GM20431 (cell line): ENCODE results near the gene AP2M1.
"Not testable (repeated sequence)": the region's sequence is repeated elsewhere in the genome, so short reads cannot be mapped to it uniquely, and the experiment has no call there.

ENCODE experiments used
- in situ Hi-C: fragments of 300-500 bp; cut with MseI, MboI; formaldehyde crosslinking; loops from one replicate; pipeline ENCODE4 v1.15.0; 2020; ENCODE audit warnings: low sequenced_read_pairs; ENCODE audit not compliant: unreplicated experiment

The AP2M1 gene

DNA sequence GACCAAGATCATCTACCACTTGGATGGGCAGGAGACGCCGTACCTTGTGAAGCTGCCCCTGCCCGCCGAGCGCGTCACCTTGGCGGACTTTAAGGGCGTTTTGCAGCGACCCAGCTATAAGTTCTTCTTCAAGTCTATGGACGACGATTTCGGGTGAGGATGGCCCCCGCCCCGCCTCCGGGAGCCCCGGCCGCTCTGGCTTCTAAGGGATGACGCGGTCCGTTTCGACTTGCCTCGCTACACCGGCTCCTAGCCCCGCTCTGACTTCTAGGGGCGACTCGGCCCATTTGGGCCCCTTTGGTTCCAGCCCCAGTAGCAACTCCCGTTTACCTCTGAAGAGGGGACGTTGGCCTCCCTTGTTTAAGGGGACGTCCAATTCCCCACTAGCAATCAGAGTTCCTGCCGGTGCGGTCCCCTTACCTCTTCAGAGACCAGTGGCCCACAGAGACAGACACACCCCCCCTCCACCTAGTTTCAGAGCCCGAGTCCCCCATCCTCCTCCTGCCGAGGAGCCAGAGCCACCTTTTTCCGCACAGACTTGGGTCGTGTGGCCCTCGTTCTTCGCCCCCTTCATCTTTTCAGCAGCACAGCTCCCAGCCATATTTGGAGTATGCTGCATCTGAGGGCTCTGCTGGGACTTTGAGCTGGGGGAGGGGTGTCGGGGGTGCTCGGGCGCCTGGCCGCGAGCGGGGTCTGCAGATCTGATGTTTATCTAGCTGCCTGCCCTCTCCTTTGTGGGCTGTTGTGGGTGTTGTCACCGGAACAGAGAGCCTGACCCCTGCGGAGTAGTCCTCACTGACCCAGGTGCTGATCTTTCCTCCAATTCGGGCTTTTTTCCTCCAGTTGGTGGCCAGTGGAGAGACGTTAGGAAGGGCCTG, 18.8 kb upstream of the AP2M1 start:
- in situ Hi-C loops: no loop called here

DNA sequence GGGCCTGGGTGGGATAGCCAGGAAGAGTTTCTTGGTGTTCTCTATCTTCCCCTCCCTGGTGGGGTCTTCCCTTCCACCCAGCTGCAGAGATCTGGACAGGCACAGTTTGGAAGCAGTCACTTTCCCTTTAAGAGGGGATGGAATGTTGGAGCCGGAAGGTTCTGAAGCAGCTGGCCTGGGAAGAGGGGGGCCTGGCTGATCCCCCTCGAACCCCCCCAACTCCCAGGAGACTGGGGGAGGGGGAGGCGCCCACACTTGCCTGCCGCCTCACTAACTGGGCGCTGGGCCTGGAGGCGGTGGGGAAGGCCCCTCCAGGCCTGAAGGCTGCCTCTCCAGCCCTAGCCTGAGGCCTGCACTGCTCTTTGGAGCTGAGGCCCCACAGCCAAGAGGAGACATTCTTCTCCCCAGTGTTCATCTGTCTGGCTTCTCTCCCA, 18.1 kb upstream of the AP2M1 start:
- in situ Hi-C loops: no loop called here

DNA sequence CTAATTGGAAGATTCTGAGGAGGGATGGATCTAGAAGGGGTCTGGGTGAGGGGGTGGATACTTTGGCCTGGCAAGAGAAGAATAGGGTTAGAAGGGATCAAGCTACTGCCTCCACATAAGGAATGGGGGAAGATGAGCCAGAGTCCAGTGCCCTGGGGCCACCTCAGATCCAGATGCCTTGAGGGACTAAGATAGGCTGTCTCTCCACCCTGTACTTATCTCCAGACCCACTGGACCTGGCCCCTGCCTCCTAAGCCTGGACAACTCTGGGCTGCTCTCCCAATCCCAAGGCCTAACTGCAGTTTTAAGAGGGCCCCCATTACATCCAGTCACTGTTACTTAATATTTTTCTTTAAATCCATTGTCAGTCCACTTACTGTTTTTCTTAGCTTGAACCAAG, 17.4 kb upstream of the AP2M1 start:
- in situ Hi-C loops: no loop called here

DNA sequence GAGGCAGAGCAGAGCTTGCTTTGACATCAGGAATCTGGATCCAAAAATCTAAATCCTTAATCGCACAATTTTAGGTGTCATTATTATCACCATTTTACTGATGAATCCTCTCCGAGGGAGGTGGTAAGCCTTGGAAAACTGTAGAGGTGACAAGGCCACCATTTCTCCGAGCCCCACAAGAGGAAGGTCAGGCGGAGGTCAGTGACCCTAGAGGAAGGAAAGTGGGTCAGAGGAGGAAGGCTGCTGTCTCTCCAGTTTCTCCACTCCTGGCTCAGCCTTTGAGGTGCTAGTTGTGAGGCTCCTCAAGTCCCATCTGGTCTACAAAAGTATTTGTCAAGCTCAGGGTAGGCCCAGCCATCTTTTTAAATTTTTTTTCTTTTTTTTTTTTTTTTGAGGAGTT, 16.3 kb upstream of the AP2M1 start:
- in situ Hi-C loops: no loop called here

- in situ Hi-C loops: no loop called here
Observed at GRCh38 chr3:184160456-184160855, 14.2 kb upstream of the AP2M1 start.

GRCh38 chr3:184162571-184163070, 12.0 kb upstream of the AP2M1 start:
- in situ Hi-C loops: not testable (repeated sequence)

GRCh38 chr3:184164648-184165330, 9.9 kb upstream of the AP2M1 start:
- in situ Hi-C loops: no loop called here

DNA sequence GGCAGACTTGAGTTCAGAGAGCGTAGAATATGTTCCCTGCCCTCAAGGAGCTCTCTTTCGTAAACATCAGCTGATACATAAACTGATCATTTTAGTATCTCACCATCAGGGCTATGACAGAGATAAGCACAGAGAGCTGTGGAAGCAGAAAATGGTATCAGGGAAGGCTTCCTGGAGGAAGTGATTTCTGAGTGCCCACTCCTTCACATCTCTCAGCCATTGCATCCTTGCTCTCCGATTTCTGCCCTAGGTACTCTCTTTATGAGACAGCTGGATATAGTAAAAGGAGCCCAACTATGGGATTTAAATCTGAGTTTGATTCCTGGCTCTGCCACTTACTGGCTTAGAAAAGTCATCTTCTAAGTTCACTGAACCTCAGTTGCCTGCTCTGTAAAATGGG, 9.1 kb upstream of the AP2M1 start:
- in situ Hi-C loops: no loop called here

- in situ Hi-C loops: no loop called here
Observed at GRCh38 chr3:184166671-184167070, 8.0 kb upstream of the AP2M1 start.

DNA sequence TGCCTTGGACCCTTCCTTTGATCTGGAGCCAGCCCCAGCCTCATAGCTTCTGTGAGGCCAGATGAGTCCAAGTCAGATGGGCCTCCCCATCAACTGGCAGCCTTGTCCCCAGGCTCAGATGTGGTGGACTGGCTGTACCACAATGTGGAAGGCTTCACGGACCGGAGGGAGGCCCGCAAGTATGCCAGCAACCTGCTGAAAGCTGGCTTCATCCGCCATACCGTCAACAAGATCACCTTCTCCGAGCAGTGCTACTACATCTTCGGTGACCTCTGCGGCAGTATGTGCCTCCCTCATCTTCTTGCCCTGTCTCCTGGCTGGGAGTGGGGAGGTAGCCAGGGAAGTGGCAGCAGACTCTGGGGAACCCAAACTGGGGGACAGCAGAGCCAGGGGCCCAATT, 6.9 kb upstream of the AP2M1 start:
- in situ Hi-C loops: no loop called here

- in situ Hi-C loops: no loop called here
Observed at GRCh38 chr3:184168363-184169120, 6.1 kb upstream of the AP2M1 start.

DNA sequence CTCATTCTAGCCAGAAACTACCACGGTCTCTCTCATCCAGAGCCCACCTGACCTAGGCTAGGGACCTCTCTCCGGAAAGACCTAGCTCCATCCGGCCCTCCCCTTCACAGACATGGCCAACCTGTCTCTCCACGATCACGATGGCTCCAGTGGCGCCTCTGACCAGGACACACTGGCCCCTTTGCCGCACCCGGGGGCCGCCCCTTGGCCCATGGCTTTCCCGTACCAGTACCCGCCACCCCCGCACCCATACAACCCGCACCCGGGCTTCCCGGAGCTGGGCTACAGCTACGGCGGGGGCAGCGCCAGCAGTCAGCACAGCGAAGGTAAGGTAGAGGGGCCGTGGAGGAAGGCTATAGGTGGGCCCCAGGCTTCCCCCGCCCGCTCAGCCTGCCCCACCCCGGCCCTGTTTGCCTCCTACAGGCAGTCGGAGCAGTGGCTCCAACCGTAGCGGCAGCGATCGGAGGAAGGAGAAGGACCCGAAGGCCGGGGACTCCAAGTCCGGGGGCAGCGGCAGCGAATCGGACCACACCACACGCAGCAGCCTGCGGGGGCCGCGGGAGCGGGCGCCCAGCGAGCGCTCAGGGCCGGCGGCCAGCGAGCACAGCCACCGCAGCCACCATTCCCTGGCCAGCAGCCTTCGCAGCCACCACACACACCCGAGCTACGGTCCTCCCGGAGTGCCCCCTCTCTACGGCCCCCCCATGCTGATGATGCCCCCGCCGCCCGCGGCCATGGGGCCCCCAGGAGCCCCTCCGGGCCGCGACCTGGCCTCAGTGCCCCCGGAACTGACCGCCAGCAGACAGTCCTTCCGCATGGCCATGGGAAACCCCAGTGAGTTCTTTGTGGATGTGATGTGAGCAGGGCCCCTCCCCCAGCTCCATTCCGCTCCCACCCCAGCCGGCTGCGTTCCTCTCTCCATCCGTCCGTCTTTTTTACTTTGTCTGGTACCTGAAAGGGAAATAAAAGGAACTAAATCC, 4.5 kb upstream of the AP2M1 start:
- in situ Hi-C loops: no loop called here

DNA sequence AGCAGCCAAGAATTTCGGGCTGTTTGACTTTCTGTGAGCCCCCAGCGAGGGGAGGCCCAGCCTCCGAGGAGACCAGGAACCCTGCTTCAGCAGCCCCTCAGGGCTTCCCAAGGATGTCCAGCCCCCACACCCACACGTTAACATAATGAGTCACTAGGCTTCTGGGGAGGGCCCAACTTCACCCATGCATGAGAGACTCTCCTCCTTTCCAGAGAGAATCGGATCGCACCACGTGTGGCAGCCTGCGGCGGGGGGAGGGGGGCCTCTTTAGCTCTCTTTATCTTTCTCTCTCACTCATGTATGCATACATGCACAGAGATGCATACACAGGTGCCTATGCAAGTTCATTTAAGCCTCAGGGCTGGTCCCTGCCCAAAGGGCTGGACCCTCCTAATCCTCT, 3.1 kb upstream of the AP2M1 start:
- in situ Hi-C loops: no loop called here

GRCh38 chr3:184172681-184173373, 1.8 kb upstream of the AP2M1 start:
- in situ Hi-C loops: no loop called here

GRCh38 chr3:184173374-184173722, 1.3 kb upstream of the AP2M1 start:
- in situ Hi-C loops: no loop called here

GRCh38 chr3:184174284-184174645, 390 bp upstream of the AP2M1 start:
- in situ Hi-C loops: no loop called here

GRCh38 chr3:184175506-184175905, 851 bp downstream of the AP2M1 start:
- in situ Hi-C loops: no loop called here

GRCh38 chr3:184175981-184176376, 1.3 kb downstream of the AP2M1 start:
- in situ Hi-C loops: no loop called here
